HFFc6 (cell line): ENCODE results near the gene NRG2. TPM values are rescaled to one million over a fixed set of nuclear protein-coding genes. Genes with fewer than 3 reads are reported as not detected.

ENCODE experiments used
- DNase-seq: peaks from one replicate; pipeline ENCODE4 v3.0.0-alpha.2; 2018
- H3K27ac Mint-ChIP-seq: 2 replicates; pipeline ENCODE4 v1.8.0; 2020; ENCODE audit warnings: mild to moderate bottlenecking, mixed read lengths
- H3K27me3 Mint-ChIP-seq: 2 replicates; pipeline ENCODE4 v1.8.0; 2021; ENCODE audit warnings: mild to moderate bottlenecking, moderate library complexity, mixed read lengths; ENCODE audit not compliant: insufficient read depth
- H3K36me3 Mint-ChIP-seq: 2 replicates; pipeline ENCODE4 v1.8.0; 2021; ENCODE audit warnings: low read depth, mixed read lengths
- H3K4me1 Mint-ChIP-seq: 2 replicates; pipeline ENCODE4 v1.8.0; 2020; ENCODE audit warnings: low read depth, mixed read lengths
- H3K4me3 Mint-ChIP-seq: 2 replicates; pipeline ENCODE4 v1.8.0; 2020; ENCODE audit warnings: mild to moderate bottlenecking, moderate library complexity, mixed read lengths
- H3K9me3 Mint-ChIP-seq: 2 replicates; pipeline ENCODE4 v1.8.0; 2020; ENCODE audit warnings: mild to moderate bottlenecking, mixed read lengths
- CTCF ChIP-seq: fragments of 200-600 bp; sonication (generic); IDR thresholded peaks from 2 replicates; pipeline ENCODE4 v1.5.0; 2021; ENCODE audit warnings: antibody characterized with exemption, mild to moderate bottlenecking
- total RNA-seq, 6 experiments: library from RNA; stranded (reverse); fragmentation: NEBNext Ultra II Directional; extraction: Animal tissue kit (Norgen Biotek cat#: 25700); gene quantifications; 2 replicates in 1 of 6; 3 replicates in 5 of 6; pipeline ENCODE4 v1.2.3, GENCODE V29; 2021

Gene NRG2
- total RNA-seq, 6 experiments from 2014 or later = 0.11 to 0.35 (median 0.19) TPM; not detected in 1

GRCh38 chr5:139849501-139849900 is 193.6 kb downstream of the NRG2 start:
- H3K4me1 Mint-ChIP-seq = no peaks in the 10 kb centered on the region
- H3K9me3 Mint-ChIP-seq = no peaks in the 10 kb centered on the region
- H3K4me3 Mint-ChIP-seq = no peak overlapping the region
- TF ChIP-seq CTCF = no peak
- H3K27ac Mint-ChIP-seq = no peak overlapping the region
- H3K36me3 Mint-ChIP-seq = no peaks in the 10 kb centered on the region
- no peak for DNase-seq
- peaks cover 51% of the 10 kb centered on the region for H3K27me3 Mint-ChIP-seq

GRCh38 chr5:139848508-139849100 is 194.5 kb downstream of the NRG2 start:
- H3K4me3 Mint-ChIP-seq = no peak overlapping the region
- no peak for TF ChIP-seq CTCF
- no peak overlapping the region for H3K27ac Mint-ChIP-seq
- no peaks in the 10 kb centered on the region for H3K4me1 Mint-ChIP-seq
- H3K36me3 Mint-ChIP-seq = no peaks in the 10 kb centered on the region
- H3K27me3 Mint-ChIP-seq = peaks cover 47% of the 10 kb centered on the region
- DNase-seq = no peak
- no peaks in the 10 kb centered on the region for H3K9me3 Mint-ChIP-seq

GRCh38 chr5:139847790-139848507 is 195.2 kb downstream of the NRG2 start:
- DNase-seq = no peak
- H3K9me3 Mint-ChIP-seq = no peaks in the 10 kb centered on the region
- peaks cover 43% of the 10 kb centered on the region for H3K27me3 Mint-ChIP-seq
- TF ChIP-seq CTCF = no peak
- H3K36me3 Mint-ChIP-seq = no peaks in the 10 kb centered on the region
- H3K4me3 Mint-ChIP-seq = no peak overlapping the region
- H3K27ac Mint-ChIP-seq = no peak overlapping the region
- no peaks in the 10 kb centered on the region for H3K4me1 Mint-ChIP-seq

GRCh38 chr5:139847091-139847490 is 196.0 kb downstream of the NRG2 start:
- no peaks in the 10 kb centered on the region for H3K36me3 Mint-ChIP-seq
- no peak for TF ChIP-seq CTCF
- DNase-seq = no peak
- H3K9me3 Mint-ChIP-seq = no peaks in the 10 kb centered on the region
- H3K27me3 Mint-ChIP-seq = peaks cover 48% of the 10 kb centered on the region
- H3K4me1 Mint-ChIP-seq = no peaks in the 10 kb centered on the region
- H3K4me3 Mint-ChIP-seq = no peak overlapping the region
- no peak overlapping the region for H3K27ac Mint-ChIP-seq

- no peak for TF ChIP-seq CTCF
- no peaks in the 10 kb centered on the region for H3K9me3 Mint-ChIP-seq
- H3K27ac Mint-ChIP-seq = no peak overlapping the region
- no peaks in the 10 kb centered on the region for H3K4me1 Mint-ChIP-seq
- H3K27me3 Mint-ChIP-seq = peaks cover 47% of the 10 kb centered on the region
- no peaks in the 10 kb centered on the region for H3K36me3 Mint-ChIP-seq
- DNase-seq = no peak
- no peak overlapping the region for H3K4me3 Mint-ChIP-seq
These were observed 197.0 kb downstream of the NRG2 start for GRCh38 chr5:139845846-139846681.
